Activated CD8-positive, alpha-beta memory T cell treated with anti-CD3 and anti-CD28 coated beads, Interleukin-2, amount 50 U/mL, for 24 hours (primary cell): ENCODE data around the gene ELOVL1.
"Not testable (repeated sequence)": the region's sequence is repeated elsewhere in the genome, so short reads cannot be mapped to it uniquely, and the experiment has no call there.

ENCODE experiments used
- DNase-seq: peaks from one replicate; pipeline ENCODE4 v3.0.0-alpha.2; 2020; ENCODE audit errors: extremely low read depth

Gene ELOVL1

DNA sequence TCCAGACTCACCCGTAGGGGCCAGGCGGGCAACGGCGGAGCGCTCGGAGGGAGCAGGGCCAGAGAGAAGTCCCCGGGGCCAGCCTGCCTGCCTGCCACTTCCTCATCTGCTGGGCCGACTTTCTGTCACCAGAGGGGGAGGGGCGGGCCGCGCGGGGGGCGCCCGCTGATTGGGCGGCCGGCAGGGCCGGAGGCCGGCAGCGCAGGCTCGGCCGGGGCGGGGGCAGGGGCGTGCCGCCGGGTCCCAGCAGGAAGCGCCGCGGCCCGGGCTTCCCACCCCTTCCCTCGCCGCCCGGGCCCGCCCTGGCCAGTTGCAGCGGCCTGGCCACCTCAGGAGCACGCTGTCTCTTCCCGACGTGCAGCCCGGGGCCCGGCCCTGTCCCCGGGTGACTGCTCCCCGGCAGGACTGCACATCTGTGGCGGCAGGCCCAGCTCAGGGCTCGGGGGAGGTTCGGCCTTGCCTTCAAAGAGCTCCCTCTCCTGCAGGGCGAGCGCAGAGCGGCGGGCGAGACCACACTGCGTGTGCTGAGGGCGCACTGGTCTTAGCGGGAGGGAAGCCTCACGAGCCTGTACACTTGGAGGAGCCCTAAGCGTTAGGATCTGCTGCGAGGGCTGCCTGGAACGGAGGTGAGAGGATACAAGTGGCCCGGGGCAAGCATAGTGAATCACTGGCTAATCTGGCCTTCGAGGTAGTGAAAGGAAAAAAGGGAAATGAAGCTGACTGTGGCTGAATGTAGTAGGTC lies at the start of gene ELOVL1:
TSS of gene ELOVL1 (minus strand) at position 108 of the 742 bp plus-strand sequence. CDS start 2,402 bp downstream, outside the sequence.
- DNase-seq, result peak; percentile 58

DNA sequence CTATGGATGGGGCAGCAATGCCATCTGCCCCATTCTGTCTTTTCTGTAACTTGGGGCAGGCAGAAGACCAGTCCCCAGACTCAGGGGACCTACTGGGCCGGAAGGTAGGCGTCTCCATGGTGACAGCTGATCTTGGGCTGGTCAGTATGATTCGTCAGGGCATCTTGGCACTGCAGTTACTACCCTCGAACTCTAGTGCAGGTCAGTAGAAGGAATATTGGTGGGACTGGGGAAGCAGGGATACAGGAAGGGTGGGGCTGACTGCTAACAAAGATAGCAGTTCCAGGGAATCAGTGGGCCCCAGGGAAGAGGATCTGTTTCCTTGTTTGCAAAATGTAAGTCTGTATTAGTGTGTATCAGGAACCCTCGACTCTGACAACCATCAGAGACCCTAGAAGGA lies 48.1 kb upstream of the ELOVL1 start:
- no peak for DNase-seq

DNA sequence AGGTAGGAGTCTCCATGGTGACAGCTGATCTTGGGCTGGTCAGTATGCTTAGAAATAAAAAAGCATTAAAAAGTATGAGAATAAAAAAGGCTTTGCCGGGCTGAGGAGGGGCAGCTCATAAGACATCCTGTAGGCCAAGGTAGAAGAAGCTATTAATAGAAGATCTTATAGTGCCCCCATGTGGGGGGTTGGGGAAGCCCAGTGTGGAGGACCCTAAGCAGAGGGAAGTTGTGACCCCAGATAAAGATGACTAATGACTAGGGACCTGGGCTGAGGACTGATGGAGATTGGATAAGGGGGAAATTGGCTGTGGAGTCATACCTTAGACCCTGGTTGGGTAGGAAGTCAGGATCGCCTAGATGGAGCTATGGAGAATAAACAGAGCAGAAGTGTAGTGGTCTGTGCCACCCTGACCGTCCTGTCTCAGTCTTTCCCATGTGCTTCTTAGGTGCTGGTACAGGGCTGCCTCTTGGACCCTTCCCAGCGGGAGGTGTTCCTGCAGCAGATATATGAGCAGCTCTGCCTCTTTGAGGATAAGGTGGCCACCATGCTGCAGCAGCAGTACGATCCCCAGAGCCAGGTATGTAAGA lies 46.9 kb upstream of the ELOVL1 start:
- DNase-seq, result peak; percentile 17

DNA sequence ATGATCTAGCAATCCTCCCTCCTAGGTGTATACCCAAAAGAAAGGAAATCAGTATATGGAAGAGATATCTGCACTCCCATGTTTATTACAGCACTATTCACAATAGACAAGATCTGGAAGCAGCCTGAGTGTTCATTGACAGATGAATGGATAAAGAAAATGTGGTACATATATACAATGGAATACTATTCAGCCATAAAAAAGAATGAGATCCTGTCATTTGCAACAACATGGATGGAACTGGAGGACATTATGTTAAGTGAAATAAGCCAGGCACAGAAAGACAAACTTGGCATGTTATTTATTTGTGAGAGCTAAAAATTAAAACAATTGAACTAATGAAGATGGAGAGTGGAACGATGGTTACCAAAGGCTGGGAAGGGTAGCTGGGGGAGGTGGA lies 45.6 kb upstream of the ELOVL1 start:
- not testable (repeated sequence) for DNase-seq

DNA sequence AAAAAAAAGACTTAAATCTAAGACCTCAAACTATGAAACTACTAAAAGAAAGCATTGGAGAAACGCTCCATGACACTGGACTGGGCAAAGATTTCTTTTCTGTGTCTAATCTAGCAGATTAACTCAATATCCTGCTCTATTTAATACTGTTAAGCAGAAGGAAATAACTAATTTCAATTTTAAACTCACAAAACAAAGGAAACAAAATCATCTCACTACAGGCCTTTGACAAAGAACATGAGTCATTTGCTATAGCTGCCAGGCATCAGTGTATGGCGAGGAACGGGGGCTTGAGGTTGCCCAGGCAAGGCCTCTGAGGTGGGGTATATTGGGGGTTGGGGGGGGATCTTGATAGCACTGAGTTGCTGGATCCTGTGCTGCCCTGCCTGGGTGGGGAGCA lies 42.8 kb upstream of the ELOVL1 start:
- DNase-seq, result no peak

DNA sequence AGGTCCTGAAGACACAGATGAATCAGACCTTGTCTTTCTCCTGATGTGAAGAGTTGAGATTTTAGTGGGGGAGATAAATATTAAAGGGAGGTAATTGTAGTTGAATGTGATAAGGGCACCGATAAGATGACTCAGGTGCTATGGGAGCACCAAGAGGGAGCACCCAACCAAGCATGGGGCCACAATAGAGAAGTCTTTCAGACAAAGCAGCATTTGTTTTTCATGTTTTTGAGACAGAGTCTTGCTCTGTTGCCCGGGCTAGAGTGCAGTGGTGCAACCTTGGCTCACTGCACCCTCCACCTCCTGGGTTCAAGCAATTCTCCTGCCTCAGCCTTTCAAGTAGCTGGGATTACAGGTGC lies 38.0 kb upstream of the ELOVL1 start:
- no peak for DNase-seq

DNA sequence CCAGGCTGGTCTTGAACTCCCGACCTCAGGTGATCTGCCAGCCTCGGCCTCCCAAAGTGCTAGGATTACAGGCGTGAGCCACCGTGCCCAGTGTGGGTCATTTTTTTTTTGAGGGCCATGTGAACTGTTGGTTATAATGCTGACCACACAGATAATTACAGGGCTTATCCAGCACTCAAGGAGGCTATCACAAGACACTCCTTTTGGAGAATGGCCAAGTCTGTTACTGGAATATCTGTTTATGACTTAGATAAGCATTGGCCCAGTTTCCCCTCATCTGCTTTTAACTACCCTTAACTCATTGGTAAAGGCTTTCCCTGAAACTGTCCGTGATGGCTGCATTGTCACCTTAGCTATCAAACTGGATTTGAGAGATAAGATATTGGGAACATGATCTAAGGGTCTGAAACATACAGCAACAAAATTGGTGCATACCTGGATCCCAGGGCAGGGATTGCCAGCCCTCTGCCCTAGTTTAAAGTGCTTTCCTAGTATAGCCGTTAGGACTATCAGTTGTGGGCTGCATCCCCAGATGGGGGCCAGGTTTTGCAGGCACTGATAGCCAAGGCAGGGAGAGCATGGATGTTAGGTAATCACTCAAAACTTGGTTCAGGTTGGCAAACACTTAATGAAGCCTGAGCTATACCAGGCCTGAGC lies 37.5 kb upstream of the ELOVL1 start:
- DNase-seq, result no peak

DNA sequence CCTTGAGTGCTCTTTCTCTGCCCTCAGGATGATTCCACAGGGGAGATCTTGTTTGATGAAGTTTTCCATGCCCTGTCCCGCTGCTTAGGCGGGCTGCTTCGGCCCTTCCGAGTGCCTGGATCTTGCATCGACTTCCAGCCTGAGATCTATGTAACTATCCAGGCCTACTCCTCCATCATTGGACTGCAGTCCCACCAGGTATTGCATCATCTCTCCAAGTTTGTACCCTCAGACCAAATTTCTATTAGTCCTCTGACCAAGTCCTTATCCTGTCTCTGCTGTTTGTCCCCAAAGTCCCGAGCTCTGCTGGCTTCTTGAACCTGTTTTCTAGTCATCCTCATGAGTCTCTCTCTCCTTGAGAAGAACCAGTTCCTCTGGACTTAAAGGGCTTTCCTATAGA lies 36.5 kb upstream of the ELOVL1 start:
- DNase-seq, result no peak

DNA sequence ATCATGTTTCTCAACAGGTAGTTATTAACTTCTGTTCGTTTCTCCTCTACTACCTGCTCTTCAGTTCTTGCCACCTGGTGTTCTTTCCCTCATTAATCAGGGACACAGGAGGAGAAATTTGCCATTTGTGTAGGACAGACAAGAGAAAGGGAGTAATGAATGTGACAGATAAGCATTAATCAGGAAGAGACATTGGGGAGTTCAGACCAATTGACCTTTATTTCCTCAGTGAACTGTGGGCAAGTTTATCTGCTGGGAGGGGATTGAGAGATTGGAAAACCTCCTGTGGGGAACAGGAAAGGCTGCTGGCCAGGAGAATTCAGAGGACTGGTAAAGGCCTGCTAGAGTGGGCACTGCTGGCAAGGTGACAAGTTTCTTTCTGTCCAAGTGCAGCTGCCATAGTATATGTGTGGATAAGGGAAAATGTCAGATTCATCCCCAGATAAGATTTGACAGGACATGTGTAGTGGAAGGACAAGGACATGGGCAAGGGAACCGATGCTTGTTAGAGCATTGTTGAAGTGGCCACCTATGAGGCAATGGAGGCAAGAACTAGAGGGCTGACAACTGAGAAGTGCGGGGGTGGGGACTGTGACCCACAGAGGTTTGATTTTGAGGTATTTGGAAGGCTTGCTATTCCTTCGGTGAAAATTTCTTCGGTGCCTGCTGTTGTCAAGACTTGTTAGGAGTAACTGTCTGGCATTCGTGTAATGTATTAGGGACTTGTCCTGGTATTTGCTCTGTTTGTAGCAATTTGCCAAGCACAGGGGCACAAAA lies 34.5 kb upstream of the ELOVL1 start:
- DNase-seq, result no peak

DNA sequence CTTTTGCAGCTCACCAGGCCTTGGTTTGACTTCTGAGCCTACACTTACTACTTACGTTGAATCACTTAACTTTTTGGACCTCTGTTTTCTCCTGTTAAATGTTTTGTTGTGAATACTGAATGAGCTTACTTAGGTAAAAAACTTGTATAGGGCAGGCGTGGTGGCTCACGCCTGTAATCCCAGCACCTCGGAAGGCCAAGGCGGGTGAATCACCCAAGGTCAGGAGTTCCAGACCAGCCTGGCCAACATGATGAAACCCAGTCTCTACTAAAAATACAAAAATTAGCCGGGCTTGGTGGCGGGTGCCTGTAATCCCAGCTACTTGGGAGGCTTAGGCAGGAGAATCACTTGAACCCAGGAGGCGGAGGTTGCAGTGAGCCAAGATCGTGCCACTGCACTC lies 32.6 kb upstream of the ELOVL1 start:
- not testable (repeated sequence) for DNase-seq

DNA sequence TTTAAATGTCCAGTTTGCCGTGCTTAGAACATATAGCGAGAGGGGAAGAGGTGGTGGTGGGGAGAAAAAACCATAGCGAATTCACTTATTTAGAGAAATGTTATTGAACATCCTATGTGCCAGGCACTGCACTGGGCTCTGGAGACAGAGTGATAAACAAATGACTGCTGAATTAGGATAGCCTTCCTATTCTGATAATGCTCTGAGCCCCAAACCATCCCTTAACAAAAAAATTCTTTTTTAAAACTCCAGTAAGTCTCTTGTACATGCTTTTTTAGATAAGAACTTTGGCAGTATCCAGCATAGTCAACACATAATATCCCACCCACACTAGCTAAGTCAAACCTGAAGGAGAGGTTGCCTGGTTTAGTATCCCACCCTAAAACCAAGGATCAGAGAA lies 30.4 kb upstream of the ELOVL1 start:
- no peak for DNase-seq

DNA sequence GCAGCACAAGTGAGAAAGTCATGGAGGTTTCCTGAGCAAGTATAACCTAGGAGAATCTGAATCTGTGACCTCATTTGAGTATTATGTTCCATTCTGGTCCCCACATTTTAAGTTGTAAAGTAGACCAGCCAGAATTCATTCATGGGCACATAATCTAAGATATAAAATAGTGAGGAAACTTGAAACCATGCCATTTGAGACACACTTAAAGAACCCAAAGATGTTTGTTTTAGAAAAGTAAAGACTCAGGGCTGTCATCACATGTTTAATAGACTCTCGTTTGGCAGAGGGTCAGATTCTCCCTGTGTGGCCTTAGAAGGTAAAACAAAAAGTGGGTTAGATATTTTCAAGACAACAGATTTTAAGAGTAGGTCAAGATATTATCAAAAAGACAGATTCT lies 28.2 kb upstream of the ELOVL1 start:
- no peak for DNase-seq

DNA sequence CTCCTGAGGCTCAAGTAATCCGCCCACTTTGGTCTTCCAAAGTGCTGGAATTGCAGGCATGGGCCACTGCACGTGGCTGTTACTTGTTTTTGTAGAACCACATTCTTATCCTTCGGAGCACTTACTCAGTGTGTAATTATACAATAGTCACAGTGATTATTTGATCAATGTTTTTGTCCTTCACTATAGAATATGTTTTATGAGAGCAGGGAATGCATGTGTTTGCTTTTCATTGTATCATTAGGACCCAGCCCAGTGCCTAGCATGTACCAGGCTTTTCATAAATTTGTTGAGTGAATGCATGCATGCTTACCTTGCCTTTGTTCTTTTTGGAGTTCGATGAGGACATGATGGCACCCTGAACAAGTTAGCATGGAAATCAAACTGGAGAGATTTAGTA lies 27.7 kb upstream of the ELOVL1 start:
- DNase-seq, result no peak

DNA sequence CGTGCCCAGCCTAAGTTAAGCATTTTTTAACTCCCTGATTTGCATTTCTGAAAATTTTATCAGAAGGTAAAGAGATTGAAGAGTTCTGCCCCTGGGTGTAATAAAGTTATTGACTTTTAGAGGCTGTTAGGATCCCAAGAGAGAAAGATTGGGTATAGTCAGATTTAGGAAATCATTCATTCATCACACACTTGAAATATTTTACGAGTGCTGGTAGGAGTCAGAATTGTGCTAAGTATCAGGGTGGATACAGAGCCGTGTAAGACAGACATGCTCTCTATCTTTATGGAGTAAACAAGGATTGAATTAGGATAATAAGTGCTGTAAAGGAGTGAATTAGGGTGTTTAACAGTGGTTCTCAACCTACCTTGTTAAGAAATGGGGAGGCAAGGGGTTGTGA lies 24.9 kb upstream of the ELOVL1 start:
- no peak for DNase-seq

DNA sequence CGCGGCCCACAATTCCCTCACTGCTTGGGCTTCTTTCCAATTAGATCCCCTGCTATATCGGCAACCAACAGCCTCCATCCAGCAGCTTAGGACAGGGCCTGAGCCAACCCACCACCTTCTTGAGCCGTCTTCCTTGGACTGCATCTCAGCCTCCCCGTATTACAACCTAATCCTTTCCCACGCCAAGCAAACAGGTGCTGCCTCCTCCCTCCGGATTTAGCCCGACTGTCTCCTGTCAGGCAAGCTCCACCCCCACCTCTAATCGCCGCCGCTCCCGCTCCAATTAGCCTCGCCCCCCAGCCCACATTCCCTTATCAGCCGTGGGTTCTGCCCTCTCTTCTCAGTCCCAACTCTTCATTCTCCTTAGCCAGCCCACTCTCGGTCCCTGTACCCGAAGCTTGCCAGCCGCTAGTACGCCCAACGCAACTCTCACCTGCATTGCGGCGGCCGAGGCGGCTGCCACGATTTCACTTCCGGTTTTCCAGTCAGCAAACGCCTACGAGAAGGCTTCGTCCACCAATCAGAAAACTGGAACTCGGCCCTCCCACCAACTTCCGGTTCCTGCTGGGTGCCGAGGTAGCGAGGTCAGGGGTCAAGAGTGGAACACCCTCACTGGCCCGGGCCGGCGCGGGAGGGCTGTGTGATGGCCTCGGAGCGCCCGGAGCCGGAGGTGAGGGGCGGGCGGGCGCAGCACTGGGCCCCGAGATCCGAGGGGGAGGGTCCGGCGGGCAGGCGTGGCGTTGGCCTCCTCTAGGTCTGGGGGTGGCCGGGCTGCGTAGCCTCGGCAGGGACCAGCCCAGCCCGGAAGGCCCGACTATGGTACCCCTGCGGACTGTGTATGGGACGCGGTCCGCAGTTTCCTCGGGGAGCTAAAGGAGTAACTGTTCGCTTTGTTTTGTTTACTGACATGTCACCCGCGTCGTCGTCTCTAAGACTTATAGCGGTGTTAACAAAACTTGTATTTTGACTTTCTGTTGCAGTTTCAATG lies 21.8 kb upstream of the ELOVL1 start, which contains the start of the genes MED8 and SZT2:
TSS of gene MED8 (minus strand) at position 475 of the 988 bp plus-strand sequence. CDS start at position 439, 36 bp downstream.
TSS of gene SZT2 (plus strand) at position 574 of the 988 bp plus-strand sequence. CDS start at position 644, 70 bp downstream.
- peak; percentile 91 for DNase-seq

DNA sequence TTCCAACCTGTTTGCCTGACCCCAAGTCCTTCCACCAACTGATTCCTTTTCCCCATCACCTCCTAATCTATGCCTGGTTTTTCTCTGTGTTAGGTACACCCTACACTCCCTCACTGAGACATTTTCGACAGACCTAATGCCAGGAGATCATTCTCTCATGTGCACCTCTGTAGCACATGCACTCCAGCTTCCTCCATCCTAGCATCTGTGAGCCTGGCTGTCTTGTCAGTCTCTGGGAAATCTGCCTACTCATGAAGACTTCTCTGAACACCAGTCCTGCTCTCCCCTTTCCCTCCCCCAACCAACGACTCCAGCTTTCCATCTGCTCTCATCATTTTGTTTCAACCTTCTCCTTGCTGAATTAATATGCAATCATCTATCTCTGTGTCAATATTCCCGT lies 20.8 kb upstream of the ELOVL1 start:
- no peak for DNase-seq

DNA sequence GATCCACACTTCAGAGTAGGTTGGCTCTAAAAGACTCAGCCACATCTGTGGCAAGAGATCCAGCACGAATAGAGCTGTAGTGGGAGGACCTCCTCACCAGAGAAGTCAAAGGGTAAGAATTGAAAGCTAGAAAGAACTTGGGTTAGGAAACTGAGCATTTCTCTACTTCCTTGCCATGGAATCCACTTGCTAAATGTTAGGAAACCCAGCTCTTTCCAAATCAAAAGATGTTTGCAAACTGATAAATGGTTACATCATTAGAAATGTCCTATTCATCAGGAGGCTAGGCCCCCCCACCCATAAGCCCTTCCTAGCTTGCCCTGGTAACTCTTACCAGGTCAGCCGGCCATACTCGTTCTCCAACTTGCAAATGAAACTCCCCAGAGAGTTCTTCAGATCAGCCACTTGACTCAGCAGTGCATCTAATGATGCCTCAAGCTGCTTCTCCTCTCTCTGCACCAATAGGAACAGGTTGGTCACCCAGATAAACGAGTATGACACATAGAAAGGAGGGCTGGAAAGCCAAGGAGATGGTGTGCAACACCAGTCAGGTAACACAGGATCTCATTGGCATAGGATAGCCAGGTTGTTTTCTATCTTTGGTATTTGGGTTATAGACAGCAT lies 20.3 kb upstream of the ELOVL1 start:
- DNase-seq, result no peak

DNA sequence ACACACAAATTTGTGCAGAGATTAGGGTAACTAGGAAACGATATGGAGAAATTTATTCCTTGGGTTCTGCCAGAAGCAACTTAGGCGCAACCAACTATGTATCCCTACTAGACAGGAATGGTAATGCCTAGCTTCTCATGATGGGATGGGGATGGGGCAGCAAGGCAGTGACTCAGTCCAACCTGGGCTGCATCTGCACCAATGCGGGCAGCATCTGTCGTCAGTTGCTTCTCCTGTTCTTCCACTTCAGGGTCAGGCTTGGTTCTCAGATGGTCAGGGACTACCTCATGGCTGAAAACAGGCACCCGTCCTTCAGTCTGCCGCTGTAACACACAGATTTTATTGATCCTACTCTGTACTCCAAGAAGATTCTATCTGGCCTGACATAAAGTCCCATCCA lies 18.9 kb upstream of the ELOVL1 start:
- no peak for DNase-seq

DNA sequence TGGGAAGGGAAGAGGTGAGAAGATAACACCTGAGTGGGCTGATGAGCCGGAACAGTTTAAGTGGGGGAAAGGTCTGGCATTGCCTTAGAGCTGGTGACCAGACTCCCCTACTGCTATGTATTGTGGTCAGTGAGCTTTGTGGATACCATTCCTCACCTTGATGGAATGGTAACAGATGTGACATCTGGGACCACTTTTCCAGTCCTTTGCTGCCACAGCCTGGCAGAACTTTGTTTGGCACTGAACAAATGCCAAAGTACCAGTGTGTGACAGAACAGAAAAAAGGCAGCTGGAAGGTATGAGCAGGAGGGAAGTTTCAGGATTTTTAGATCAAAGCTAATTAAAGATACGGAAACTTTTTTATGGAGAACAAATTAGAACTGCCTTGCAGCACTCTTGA lies 15.6 kb upstream of the ELOVL1 start:
- DNase-seq, result no peak

DNA sequence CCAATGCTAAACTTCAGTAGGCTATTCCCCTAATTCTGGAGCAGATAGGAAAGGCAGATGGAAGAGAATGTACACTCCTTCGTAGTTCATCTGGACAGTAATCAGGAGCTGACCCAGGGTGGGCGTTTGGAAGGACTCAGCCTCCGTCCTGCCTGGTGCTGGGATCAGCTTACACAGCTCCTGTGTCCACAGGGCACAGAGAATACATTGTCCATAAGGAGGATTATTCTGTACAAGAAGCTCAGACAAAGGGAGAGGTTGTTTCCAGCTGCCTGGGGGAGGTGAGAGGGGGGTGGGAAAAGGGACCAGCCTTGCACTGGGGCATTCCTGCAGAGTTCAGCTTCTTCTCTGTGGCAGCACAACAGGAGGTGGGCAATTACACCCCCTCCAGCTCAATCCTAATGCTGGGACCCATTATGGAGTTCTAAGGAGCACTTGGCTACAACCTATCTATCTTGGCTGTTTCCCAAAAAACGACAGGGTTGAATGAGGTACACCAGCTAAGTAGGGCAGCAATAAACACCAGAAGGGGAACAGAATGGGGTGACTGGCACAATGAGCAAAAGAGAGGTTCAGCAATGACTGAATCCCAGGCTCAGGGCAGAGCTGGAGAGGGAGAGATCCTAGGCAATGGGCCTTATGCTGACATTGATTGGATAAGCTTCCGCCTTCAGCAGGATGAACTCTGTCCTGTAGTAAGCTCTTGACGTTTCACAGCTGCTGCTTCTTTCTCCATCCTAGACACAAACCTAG lies 14.4 kb upstream of the ELOVL1 start:
- no peak for DNase-seq
